ENCODE measurements around the gene CFAP54. TPM values are rescaled to one million over a fixed set of nuclear protein-coding genes. Genes with fewer than 3 reads are reported as not detected.

Gene CFAP54
- total RNA-seq, 1 donor from 2014 or later: 0.54 TPM

GRCh38 chr12:96908423-96908675 is 419.0 kb downstream of the CFAP54 start:
- DNase-seq (ENCODE audit: low spot score in 2 of 2, unreplicated experiment in 2 of 2): no peak
- TF ChIP-seq CTCF (IDR thresholded peaks at IDR 0.05; ENCODE audit: unreplicated experiment): no peak
- H3K27me3 Mint-ChIP-seq (ENCODE audit: low read depth): peaks cover 3% of the 10 kb centered on the region
- H3K36me3 Mint-ChIP-seq: peaks cover 1% of the 10 kb centered on the region
- peaks cover 32% of the 10 kb centered on the region for H3K4me1 Mint-ChIP-seq
- H3K27ac Mint-ChIP-seq: peak overlapping the region; percentile 90
- peak overlapping the region; percentile 87 for H3K4me3 Mint-ChIP-seq
- peaks cover 4% of the 10 kb centered on the region for H3K9me3 Mint-ChIP-seq

GRCh38 chr12:96912261-96912660 is 422.9 kb downstream of the CFAP54 start:
- H3K27ac Mint-ChIP-seq: no peak overlapping the region
- H3K9me3 Mint-ChIP-seq: peaks cover 7% of the 10 kb centered on the region
- no peaks in the 10 kb centered on the region for H3K27me3 Mint-ChIP-seq (ENCODE audit: low read depth)
- no peak overlapping the region for H3K4me3 Mint-ChIP-seq
- H3K36me3 Mint-ChIP-seq: peaks cover 8% of the 10 kb centered on the region
- peaks cover 30% of the 10 kb centered on the region for H3K4me1 Mint-ChIP-seq
- no peak for DNase-seq (ENCODE audit: low spot score in 2 of 2, unreplicated experiment in 2 of 2)
- no peak for TF ChIP-seq CTCF (IDR thresholded peaks at IDR 0.05; ENCODE audit: unreplicated experiment)

GRCh38 chr12:96912943-96913342 is 423.6 kb downstream of the CFAP54 start:
- H3K27ac Mint-ChIP-seq: no peak overlapping the region
- peaks cover 8% of the 10 kb centered on the region for H3K36me3 Mint-ChIP-seq

GRCh38 chr12:96919510-96920210 is 430.3 kb downstream of the CFAP54 start:
- peaks cover 18% of the 10 kb centered on the region for H3K9me3 Mint-ChIP-seq
- H3K36me3 Mint-ChIP-seq: peaks cover 28% of the 10 kb centered on the region
- no peak overlapping the region for H3K4me3 Mint-ChIP-seq
- no peaks in the 10 kb centered on the region for H3K27me3 Mint-ChIP-seq (ENCODE audit: low read depth)
- no peak for TF ChIP-seq CTCF (IDR thresholded peaks at IDR 0.05; ENCODE audit: unreplicated experiment)
- peak overlapping the region; percentile 37 for H3K27ac Mint-ChIP-seq
- no peak for DNase-seq (ENCODE audit: low spot score in 2 of 2, unreplicated experiment in 2 of 2)
- peaks cover 2% of the 10 kb centered on the region for H3K4me1 Mint-ChIP-seq

More at GRCh38 chr12:96912943-96913342, 423.6 kb downstream of the CFAP54 start:
- Mint-ChIP-seq H3K27me3 (ENCODE audit: low read depth) (no peaks in the 10 kb centered on the region), H3K9me3 (peaks cover 7% of the 10 kb centered on the region), H3K4me3 (no peak overlapping the region), H3K4me1 (peaks cover 24% of the 10 kb centered on the region)
- TF ChIP-seq CTCF (IDR thresholded peaks at IDR 0.05; ENCODE audit: unreplicated experiment): no peak
- DNase-seq (ENCODE audit: low spot score in 2 of 2, unreplicated experiment in 2 of 2): no peak

Other genes with a start within 250 kb of the CFAP54 start
- gene CDK17, start 89.1 kb upstream of the CFAP54 start, total RNA-seq: 38.9 to 40.5 TPM (median 39.1 TPM) in 3 replicates